Endothelial cell of umbilical vein (primary cell): ENCODE measurements around the gene ITPRID1. TPM values are rescaled to one million over a fixed set of nuclear protein-coding genes. Genes with fewer than 3 reads are reported as not detected.

Source experiments
- BruUV-seq: library from RNA; stranded (reverse); fragments of 400-500 nt; replicated peaks from 2 replicates; lab custom pipeline; 2021; lab: Mats Ljungman, UMichigan
- CTCF ChIA-PET: fragments of 300-600, 350-600 bp; sonication (Branson Sonifier 250); formaldehyde crosslinking; loops from one replicate; lab custom pipeline; 2021; ENCODE audit warnings: antibody characterized with exemption, inconsistent platforms; lab: Charles Lee
- POLR2A ChIA-PET: fragments of 300-600, 350-600 bp; sonication (Branson Sonifier 250); formaldehyde crosslinking; loops from one replicate; lab custom pipeline; 2021; ENCODE audit warnings: antibody characterized with exemption, inconsistent platforms; lab: Charles Lee
- DNase-seq: peaks from one replicate; pipeline ENCODE4 v3.0.0-alpha.2; 2011; ENCODE audit warnings: low read depth, low spot score
- FAIRE-seq: peaks from 2 replicates; lab custom pipeline; 2011; peaks lifted over from hg19 to GRCh38; lab: Jason Lieb, UNC
- H2AFZ ChIP-seq: 2 replicates; pipeline ENCODE4 v1.6.0; 2012; ENCODE audit warnings: low read depth, low read length, control low read depth, inconsistent platforms
- H3K27ac ChIP-seq: 2 replicates; pipeline ENCODE4 v1.5.1; 2011; ENCODE audit warnings: low read depth, mild to moderate bottlenecking, control low read depth, low read length, moderate library complexity; ENCODE audit not compliant: insufficient read depth
- H3K27me3 ChIP-seq, 2 experiments: 2 replicates each; pipeline versions ENCODE4 v1.6.0 to v1.6.1; 2011; ENCODE audit warnings: low read length in 2 of 2, mixed read lengths in 1 of 2; ENCODE audit not compliant: control insufficient read depth in 2 of 2, insufficient read depth in 2 of 2
- H3K36me3 ChIP-seq, 2 experiments: 2 replicates in 1 of 2; 3 replicates in 1 of 2; pipeline ENCODE4 v1.5.1; 2011; ENCODE audit warnings: low read length in 2 of 2, mild to moderate bottlenecking in 1 of 2, moderate library complexity in 1 of 2; ENCODE audit not compliant: control insufficient read depth in 2 of 2, insufficient read depth in 2 of 2; ENCODE audit errors: extremely low read depth in 1 of 2
- H3K4me1 ChIP-seq: 3 replicates; pipeline ENCODE4 v1.5.1; 2011; ENCODE audit warnings: mild to moderate bottlenecking, low read length; ENCODE audit not compliant: control insufficient read depth, insufficient read depth; ENCODE audit errors: extremely low read depth
- H3K4me2 ChIP-seq: 2 replicates; pipeline ENCODE4 v1.6.1; 2011; ENCODE audit warnings: low read length, control low read depth, mixed read lengths; ENCODE audit not compliant: insufficient read depth
- H3K4me3 ChIP-seq, 3 experiments: fragments of 200-600 bp in 1 of 3; sonication (generic), shearing (Covaris generic) in 1 of 3; replicated peaks in 1 of 3; 2 replicates each; pipeline ENCODE4 v1.5.1; 2011 to 2016; ENCODE audit warnings: control low read depth in 3 of 3, low read length in 3 of 3, mild to moderate bottlenecking in 2 of 3, inconsistent platforms in 1 of 3, low read depth in 1 of 3, moderate library complexity in 1 of 3; ENCODE audit not compliant: insufficient read depth in 1 of 3
- H3K79me2 ChIP-seq: 2 replicates; pipeline ENCODE4 v1.6.0; 2012; ENCODE audit warnings: low read length, inconsistent platforms; ENCODE audit not compliant: control insufficient read depth, insufficient read depth
- H3K9ac ChIP-seq: replicated peaks from 2 replicates; pipeline ENCODE3; 2011; ENCODE audit warnings: low read length, control low read depth; ENCODE audit not compliant: insufficient read depth; ENCODE audit errors: extremely low read depth
- H3K9me1 ChIP-seq: replicated peaks from 3 replicates; pipeline ENCODE4 v1.6.0; 2011; ENCODE audit warnings: mild to moderate bottlenecking, low read length; ENCODE audit not compliant: control insufficient read depth, insufficient read depth; ENCODE audit errors: extremely low read depth
- H3K9me3 ChIP-seq: replicated peaks from 2 replicates; pipeline ENCODE4 v1.5.1; 2012; ENCODE audit warnings: low read length, inconsistent platforms; ENCODE audit not compliant: control insufficient read depth, insufficient read depth
- H4K20me1 ChIP-seq: replicated peaks from 2 replicates; pipeline ENCODE3; 2011; ENCODE audit warnings: mild to moderate bottlenecking, low read length; ENCODE audit not compliant: control insufficient read depth, insufficient read depth; ENCODE audit errors: extremely low read depth
- CTCF ChIP-seq, 2 donors: IDR thresholded peaks; 1 replicate in 1 of 2; 2 replicates in 1 of 2; pipeline ENCODE4 v1.5.1; 2011; ENCODE audit warnings: low read length in 2 of 2, mild to moderate bottlenecking in 2 of 2, moderate library complexity in 2 of 2, control low read depth in 1 of 2, inconsistent platforms in 1 of 2, low read depth in 1 of 2; ENCODE audit not compliant: insufficient read depth in 1 of 2; ENCODE audit errors: extremely low read depth in 1 of 2
- EZH2 ChIP-seq: IDR thresholded peaks from 2 replicates; pipeline ENCODE4 v1.6.1; 2012; ENCODE audit warnings: borderline replicate concordance, low read depth, mild to moderate bottlenecking, moderate library complexity, low read length, inconsistent platforms; ENCODE audit not compliant: severe bottlenecking
- FOS ChIP-seq: IDR thresholded peaks from 2 replicates; pipeline ENCODE4 v1.6.1; 2011; ENCODE audit warnings: mild to moderate bottlenecking, low read length, moderate library complexity, borderline replicate concordance; ENCODE audit not compliant: insufficient read depth
- GATA2 ChIP-seq: IDR thresholded peaks from 2 replicates; pipeline ENCODE4 v1.7.0; 2011; ENCODE audit warnings: low read depth, mild to moderate bottlenecking, moderate library complexity, mixed read lengths, low read length; ENCODE audit not compliant: insufficient read length, insufficient read depth
- JUN ChIP-seq: IDR thresholded peaks from 2 replicates; pipeline ENCODE4 v1.6.1; 2011; ENCODE audit warnings: borderline replicate concordance, low read depth; ENCODE audit not compliant: insufficient read length, insufficient read depth
- MAX ChIP-seq: IDR thresholded peaks from 2 replicates; pipeline ENCODE4 v1.6.1; 2011; ENCODE audit not compliant: insufficient read depth, insufficient read length
- MYC ChIP-seq: IDR thresholded peaks from one replicate; pipeline ENCODE4 v1.6.1; 2011; ENCODE audit warnings: mild to moderate bottlenecking, low read depth, low read length
- POLR2A ChIP-seq: IDR thresholded peaks from 2 replicates; pipeline ENCODE4 v1.6.1; 2012; ENCODE audit warnings: low read depth, mild to moderate bottlenecking, control low read depth, low read length
- POLR2AphosphoS5 ChIP-seq: IDR thresholded peaks from 2 replicates; pipeline ENCODE4 v1.6.1; 2012; ENCODE audit warnings: low read depth, mild to moderate bottlenecking, control low read depth, low read length, moderate library complexity; ENCODE audit not compliant: insufficient read depth
- dilution Hi-C: fragments of 300-500 bp; cut with MboI; formaldehyde crosslinking; loops from one replicate; pipeline ENCODE4 v1.15.0; 2019; ENCODE audit warnings: low sequenced_read_pairs; ENCODE audit not compliant: extremely low pct_ligation_motif_present
- intact Hi-C: fragments of 100-400 bp; cut with micrococcal nuclease; formaldehyde crosslinking; loops from one replicate; pipeline ENCODE4 v1.10.0; 2022
- polyA plus RNA-seq, 4 experiments: library from polyadenylated mRNA; depleted of rRNA in 3 of 4; stranded (reverse) in 3 of 4; unstranded in 1 of 4; fragments of >200 nt; gene quantifications; 2 replicates each; pipeline versions ENCODE4 v1.2.1 to v1.2.3, GENCODE V29; 2011 to 2012; ENCODE audit warnings: missing spikeins in 1 of 4
- total RNA-seq: library from RNA; stranded (reverse); gene quantifications from 2 replicates; pipeline ENCODE4 v1.2.3, GENCODE V29; 2021

ITPRID1 gene
- total and polyA plus RNA-seq, 2 donors (not counting 3 experiments of a cell fraction or from before 2014, with no cell fraction given), result not detected

- no peak overlapping the region for H3K27ac ChIP-seq
- FAIRE-seq (no peak), DNase-seq (no peak)
- H4K20me1 ChIP-seq, result no peaks in the 10 kb centered on the region
- TF ChIP-seq MAX, result no peak
- TF ChIP-seq GATA2, result no peak
- TF ChIP-seq CTCF (IDR thresholded peaks at IDR 0.05; ENCODE audit: extremely low read depth in 1 of 2, insufficient read depth in 1 of 2, low read depth in 1 of 2, low read length in 2 of 2), result no peak
- TF ChIP-seq FOS, result no peak
- no peak for TF ChIP-seq MYC
- TF ChIP-seq EZH2, result no peak
- TF ChIP-seq POLR2AphosphoS5, result no peak
- no peak for TF ChIP-seq POLR2A
- no peak for TF ChIP-seq JUN
- no peaks in the 10 kb centered on the region for H3K9me3 ChIP-seq
- ChIA-PET POLR2A (no interaction called here), CTCF (no interaction called here)
- H3K9ac ChIP-seq, result no peak overlapping the region
- no peak overlapping the region for H2AFZ ChIP-seq
- no peaks in the 10 kb centered on the region for H3K79me2 ChIP-seq
- no peaks in the 10 kb centered on the region for H3K9me1 ChIP-seq
- H3K27me3 ChIP-seq, result no peaks in the 10 kb centered on the region
- dilution Hi-C loops (no loop called here), intact Hi-C loops (no loop called here)
- no peak overlapping the region for H3K4me2 ChIP-seq
- no TSS peak for BruUV-seq
- no peaks in the 10 kb centered on the region for H3K36me3 ChIP-seq
- no peak overlapping the region for H3K4me3 ChIP-seq
- no peaks in the 10 kb centered on the region for H3K4me1 ChIP-seq
Observed at GRCh38 chr7:31679574-31680305, 165.8 kb downstream of the ITPRID1 start.
